Measurements from ENCODE around the gene CUL3.
"Not testable (repeated sequence)": the region's sequence is repeated elsewhere in the genome, so short reads cannot be mapped to it uniquely, and the experiment has no call there.

The CUL3 gene

DNA sequence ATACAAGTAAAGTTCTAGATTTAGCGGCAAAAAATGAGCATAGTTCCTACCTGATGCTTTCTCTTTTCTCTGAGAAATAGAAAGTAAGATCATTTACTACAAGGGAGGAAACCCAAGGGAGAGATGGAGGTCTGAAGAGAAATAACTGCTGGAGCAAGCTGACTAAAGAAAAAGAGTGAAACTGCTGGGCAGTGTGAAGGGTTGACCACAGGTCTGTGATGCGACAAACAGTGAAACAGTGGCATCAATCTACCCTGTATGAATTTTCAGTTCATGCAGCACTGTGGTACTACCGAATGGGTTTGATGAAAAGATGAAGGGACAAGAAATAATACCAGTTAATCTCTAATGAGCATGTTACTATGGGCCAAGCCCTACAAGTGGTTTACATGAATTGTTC lies 52.2 kb downstream of the CUL3 start:
- DNase-seq, result no peak

DNA sequence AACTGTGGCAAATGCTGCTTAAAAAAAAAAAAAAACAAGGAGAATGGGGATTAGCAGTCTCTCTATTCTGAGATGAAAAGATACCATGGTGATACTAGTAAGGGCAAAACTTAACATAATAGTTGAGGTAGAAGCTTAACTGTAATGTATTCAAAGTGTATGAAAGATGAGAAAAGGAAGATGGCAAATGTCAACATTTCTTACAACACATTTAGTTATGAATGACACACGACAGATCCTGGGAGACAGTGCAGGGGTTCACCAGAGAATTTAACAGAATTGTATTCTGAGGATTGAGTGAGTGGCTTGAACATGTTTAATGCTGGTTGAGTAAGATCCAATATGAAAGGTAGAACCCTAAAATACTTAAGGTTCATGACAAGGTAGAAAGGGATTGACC lies 52.7 kb downstream of the CUL3 start:
- no peak for DNase-seq

DNA sequence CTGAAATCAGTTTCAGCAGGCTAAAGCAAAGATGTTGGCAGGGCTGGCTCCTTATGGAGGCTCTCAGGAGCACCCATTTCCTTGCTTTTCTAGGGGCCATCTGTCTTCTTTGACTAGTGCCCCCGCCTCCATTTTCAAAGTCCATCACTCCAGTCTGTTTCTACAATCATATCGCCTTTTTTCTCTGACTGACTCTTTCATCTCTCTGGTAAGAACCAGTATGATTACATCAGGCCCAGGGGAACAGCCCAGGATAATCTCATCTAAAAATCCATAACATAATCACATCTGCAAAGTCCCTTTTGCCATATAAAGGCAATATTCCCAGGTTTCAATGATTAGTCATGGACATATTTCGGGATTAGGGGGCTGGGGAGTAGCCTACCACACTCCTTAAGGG lies 57.0 kb downstream of the CUL3 start:
- DNase-seq, result no peak

DNA sequence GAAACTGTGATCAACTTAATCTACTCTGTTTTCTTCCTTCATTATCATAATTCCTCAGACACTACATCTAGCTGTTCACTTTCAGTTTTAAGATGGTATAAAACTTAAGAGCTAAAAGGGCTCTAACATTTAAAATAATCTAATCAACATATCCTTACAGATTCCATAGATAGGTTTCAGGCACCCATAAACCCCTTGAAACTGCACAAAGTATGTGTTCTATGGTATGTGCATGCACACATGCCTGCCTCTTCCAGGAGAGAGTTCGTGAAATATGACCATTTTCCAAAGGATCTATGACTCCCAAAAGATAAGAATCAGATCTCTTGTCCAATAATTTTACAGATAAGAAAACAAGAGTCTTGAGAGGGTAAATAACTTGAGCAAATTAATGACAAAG lies 59.4 kb downstream of the CUL3 start:
- no peak for DNase-seq

DNA sequence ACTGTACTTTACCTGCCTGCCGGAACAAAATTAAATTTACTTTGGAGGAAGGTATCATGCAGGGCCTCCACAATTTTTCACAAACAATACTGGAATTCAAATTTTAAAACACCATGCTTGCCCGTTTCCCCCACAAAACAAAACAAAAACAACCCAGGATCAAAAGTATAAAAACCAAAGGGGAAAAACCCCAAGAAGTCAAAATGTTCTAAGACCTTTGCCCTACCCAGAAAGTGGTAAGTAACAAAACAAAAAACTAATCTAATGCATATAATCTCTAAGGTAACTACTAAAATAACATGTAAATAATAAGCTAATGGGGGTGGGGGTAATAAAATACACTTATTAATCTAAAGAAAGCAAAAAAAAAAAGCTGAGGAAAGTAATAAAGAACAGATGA lies 60.5 kb downstream of the CUL3 start:
- DNase-seq, result no peak

DNA sequence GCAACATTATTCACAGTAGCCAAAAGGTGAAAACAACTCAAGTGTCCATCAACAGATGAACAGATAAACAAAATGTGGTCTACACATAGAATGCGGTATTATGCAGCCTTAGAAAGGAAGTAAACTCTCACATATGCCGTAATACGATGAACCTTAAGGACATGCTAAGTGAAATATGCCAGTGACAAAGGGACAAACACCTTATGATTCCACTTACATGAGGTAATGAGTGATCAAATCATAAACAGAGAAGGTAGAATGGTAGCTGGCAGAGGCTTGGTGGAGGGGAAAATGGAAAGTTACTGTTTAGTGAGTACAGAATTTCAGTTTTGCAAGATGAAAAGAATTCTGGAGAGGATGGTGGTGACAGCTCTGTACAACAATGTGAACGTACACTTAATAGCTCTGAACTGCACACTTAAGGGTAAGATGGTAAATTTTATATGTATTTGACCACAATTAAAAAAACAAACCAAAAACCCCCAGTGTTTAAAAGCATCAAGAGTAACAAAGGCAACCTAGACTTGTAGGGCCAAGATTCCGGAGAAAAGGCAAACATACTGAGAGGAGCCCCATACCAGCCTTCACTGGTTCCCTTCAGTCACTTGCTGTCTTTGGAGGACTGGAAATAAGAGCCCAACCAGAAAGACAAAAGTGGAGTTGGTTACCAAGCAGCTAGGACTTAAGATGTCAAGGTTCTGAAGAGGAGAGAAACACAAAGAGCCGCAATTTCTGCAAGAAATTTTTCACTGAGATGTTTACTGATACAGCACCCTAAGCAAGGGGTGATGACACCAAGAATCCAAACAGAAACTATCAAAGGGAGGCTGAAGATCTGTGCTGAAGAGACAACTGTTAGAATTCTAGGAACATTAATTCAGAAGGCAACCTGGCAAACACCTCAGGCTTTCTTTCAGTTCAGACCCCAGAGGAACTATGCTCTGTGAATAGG lies 61.3 kb downstream of the CUL3 start:
- DNase-seq, result no peak

DNA sequence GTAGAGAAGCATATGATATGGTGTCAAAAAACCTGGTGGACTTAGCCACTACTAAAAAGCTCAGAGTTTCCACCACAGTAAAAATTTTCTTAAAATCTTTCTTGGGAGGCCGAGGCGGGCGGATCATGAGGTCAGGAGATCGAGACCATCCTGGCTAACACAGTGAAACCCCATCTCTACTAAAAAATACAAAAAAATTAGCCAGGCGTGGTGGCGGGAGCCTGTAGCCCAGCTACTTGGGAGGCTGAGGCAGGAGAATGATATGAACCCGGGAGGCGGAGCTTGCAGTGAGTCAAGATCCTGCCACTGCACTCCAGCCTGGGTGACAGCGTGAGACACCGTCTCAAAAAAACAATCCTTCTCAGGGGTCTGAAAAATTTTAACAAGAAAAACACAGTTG lies 62.7 kb downstream of the CUL3 start:
- not testable (repeated sequence) for DNase-seq

DNA sequence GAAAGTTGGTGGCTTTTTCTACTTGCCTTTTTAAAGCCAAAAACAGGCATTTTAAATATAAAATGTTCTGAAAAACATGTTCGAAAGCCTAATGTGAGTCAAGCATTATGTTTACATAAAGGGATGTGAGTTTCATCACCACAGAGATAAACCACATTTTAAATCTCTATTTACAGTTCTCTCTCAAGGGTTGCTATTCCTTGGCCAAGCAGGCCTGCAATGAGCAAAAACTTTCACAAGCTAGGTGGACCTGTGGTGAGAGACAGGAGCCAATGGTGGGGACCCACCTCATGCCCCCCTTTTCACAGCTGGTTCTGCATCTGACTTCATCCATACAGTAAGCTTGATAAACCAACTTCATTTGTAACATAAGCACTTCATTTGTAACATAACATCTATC lies 65.1 kb downstream of the CUL3 start:
- no peak for DNase-seq

DNA sequence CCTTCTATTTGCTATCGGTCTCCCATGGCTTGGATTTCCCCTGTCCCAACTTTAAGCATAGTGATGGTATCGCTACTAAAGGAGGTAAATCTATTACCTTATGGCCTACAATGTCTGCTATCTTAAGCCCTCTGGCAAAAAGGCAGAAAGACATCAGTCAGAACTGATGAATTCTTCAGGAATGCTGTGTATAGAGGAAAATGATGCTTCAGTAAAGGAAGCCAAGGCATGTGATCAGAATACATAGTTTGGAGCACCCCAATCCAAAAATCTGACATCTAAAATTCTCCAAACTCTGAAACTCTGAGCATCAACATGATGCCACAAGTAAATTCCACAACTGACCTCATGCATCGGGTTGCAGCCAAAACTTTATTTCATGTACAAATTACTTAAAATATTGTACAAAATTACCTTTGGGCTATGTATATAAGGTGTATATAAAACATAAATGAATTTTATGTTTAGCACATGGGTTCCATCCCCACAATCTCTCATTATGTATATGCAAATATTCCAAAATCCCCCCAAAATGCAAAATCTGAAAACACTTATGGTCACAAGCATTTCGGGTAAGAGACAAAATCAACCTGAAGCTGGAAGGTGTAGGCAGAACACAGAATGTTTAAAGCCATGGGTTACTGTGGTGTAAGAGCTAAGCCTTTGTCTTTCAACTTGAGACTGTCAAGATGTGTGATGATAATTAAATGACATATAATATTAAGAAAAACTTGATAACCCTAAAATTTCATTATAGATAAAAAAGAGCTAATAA lies 66.2 kb downstream of the CUL3 start:
- DNase-seq, result no peak

DNA sequence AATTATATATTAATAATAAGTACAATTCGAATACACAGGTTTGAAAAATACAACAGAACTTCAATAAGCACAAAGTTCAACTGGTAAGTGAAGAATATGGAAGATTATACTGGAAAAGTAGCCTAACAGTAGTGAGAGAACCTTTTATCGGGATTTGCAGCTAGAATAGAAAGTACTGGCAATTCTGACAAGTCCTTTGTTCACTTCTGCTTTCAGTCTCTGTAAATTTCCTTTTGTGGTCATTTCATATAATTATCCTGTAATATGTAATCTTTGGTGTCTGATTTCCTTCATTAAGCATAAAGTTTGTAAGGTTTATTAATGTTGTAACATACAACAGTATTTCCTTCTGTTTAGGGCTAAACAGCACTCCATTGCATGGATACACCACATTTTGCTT lies 67.2 kb downstream of the CUL3 start:
- DNase-seq, result no peak

DNA sequence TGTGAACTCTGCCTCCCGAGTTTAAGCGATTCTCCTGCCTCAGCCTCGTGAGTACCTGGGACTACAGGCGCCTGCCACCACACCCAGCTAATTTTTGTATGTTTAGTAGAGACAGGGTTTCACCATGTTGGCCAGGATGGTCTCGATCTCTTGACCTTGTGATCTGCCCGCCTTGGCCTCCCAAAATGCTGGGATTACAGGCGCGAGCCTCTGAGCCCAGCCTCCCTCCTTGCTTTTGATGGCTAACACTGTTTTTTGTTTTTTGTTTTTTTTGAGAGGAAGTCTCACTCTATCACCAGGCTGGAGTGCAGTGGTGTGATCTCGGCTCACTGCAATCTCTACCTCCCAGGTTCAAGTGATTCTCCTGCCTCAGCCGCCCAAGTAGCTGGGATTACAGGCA lies 68.8 kb downstream of the CUL3 start:
- not testable (repeated sequence) for DNase-seq

DNA sequence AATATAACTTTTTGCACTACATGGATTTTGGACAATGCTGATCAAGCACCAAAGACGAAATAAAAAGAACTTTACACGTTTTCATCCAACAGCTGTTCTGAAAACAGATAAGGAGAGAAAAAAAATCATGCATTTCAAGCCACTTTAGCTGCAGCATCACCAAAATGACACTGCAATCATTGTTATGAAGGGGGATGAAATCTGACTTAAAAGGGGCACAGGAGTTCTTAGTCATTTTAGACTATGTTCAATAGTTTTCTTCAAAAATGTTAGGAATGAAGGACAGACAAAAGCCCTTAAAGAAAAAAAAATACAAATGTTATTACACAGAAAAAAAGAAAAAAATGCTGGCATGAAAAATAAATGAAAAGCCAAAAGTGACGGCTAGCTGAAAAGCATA lies 71.2 kb downstream of the CUL3 start:
- no peak for DNase-seq

DNA sequence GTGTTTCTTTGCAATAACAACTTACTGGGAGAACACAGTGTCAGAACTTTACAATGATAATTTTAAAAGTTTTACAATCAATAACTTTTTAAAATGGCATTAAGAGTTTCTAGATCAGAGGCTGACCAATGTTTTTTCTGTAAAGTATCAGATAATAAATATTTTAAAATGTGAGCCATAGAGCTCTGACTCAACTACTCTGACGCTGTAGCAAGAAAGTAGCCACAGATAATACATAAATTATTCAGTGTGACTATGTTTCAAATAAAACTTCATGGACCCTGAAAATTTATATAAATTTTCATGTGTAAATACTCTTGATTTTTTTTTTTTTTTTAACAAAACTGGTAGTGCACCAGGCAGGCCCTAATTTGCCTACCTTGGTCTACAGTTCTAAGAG lies 77.4 kb downstream of the CUL3 start:
- DNase-seq, result no peak

DNA sequence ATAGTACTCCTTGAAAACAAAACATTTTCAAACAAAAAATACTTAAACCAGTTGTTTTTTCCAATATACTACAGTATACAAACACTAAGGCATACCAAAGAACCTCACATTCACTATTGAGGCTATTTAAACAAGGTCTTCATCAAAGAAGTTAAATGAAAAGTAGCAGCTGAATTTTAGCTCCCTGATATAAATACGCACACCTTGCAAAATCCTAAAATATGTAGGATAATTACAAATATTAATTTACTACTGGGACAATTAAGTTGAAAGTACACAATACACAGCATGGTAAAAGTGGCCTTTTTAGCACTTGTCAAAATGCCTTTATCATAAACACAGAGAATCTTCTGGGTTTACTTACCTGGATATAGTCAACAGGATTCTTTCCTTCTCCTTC lies 78.7 kb downstream of the CUL3 start:
- no peak for DNase-seq

DNA sequence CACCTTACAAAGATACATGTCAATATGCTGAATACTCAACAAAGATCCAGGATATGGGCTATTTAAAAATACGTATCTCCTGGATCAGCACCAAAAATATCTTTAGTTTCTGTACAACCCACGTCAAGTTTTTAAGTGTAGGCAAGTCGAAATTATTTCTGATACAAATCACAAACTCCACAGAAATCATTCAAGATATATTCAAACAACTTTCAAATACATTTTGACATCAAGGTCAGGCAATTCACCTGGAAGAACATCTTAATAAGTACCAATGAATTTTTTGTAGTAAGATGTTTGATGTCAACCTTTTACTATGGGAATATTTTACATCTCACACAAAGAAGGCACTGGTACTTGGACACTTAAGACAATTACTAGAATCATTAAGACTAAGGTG lies 86.2 kb downstream of the CUL3 start:
- DNase-seq, result no peak

DNA sequence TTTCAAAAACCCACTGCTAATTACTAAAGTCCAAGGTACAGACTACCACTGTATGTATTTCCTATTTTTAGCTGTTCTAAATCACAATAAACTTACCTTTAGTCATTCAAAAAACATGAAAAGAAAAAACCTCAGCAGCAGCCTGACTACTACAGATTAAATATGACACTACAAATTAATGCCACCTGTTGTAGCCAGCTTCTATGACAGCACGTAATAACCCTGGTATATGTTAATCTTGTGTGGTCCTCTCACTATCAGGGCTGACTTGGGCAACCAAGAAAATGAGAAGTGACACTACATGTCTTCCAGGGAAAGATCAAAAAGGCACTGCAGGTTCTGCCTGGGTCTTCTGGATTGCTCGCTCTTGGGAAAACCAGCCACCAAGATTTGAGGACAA lies 92.6 kb downstream of the CUL3 start:
- no peak for DNase-seq

DNA sequence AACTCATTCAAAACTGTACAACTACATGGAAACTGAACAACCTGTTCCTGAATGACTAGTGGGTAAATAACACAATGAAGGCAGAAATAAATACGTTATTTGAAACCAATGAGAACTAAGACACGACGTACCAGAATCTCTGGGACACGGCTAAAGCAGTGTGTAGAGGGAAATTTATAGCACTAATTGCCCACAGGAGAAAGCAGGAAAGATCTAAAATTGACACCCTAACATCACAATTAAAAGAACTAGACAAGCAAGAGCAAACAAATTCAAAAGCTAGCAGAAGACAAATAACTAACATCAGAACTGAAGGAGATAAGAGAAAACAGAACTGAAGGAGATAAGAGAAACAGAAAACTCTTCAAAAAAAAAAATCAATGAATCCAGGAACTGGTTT lies 97.2 kb downstream of the CUL3 start:
- DNase-seq, result not testable (repeated sequence)

DNA sequence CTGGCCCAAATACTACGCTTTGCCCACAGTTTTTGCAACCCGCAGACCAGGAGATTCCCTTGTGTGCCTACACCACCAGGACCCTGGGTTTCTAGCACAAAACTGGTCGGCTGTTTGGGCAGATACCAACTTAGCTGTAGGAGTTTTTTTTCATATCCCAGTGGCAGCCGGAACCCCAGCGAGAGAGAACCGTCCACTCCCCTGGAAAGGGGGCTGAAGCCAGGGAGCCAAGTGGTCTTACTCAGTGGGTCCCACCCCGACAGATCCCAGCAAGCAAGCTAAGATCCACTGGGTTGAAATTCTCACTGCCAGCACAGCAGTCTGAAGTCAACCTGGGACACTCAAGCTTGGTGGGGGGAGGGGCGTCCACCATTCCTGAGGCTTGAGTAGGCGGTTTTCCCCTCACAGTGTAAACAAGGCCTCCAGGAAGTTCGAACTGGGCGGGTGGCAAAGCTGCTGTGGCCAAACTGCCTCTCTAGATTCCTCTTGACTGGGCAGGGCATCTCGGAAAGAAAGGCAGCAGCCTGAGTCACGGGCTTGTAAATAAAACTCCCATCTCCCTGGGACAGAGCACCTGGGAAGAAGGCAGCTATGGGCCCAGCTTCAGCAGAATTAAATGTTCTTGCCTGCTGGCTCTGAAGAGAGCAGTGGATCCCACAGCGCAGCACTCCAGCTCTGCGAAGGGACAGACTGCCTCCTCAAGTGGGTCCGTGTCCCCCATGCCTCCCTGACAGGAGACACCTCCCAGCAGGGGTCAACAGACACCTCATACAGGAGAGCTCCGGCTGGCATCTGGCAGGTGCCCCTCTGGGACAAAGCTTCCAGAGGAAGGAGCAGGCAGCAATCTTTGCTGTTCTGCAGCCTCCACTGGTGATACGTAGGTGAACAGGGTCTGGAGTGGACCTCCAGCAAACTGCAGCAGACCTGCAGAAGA lies 99.8 kb downstream of the CUL3 start:
- not testable (repeated sequence) for DNase-seq

DNA sequence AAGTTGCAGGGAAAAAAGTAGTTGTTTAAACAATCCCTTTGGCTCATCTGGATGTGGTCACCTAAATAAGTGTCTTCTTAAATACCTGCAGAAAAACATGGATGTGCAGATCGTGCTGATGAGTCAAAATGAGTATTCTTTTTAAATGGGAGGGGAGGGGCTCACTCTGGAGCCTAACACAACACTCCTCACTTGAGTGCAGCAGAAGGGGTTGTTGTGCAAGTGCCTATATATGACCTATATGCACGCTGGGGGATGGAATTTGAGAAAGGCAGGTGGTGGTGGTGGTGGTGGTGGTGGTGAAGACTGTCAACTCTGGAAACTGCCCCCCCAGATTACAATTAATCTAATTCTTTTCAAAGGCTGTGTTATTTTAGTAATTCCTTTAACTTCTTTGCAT lies 105.3 kb downstream of the CUL3 start:
- DNase-seq, result no peak

DNA sequence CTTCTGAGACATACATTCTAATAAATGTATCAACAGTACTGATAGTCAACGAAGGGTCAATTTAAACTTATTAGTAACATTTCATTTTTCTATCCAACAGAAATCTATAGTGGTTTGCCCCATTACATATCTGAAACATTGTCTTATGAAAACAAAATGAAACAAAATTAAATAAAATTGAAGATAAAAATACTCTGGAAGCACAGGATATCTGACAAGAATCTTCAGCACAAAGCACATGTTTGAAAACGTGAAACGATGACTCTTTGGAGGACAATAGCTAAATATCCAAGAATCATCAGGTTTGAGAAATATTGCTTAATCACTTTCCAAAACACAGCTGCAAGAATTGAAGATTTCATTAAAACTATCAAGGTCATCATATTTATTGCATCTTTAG lies 112.3 kb downstream of the CUL3 start:
- no peak for DNase-seq

DNA sequence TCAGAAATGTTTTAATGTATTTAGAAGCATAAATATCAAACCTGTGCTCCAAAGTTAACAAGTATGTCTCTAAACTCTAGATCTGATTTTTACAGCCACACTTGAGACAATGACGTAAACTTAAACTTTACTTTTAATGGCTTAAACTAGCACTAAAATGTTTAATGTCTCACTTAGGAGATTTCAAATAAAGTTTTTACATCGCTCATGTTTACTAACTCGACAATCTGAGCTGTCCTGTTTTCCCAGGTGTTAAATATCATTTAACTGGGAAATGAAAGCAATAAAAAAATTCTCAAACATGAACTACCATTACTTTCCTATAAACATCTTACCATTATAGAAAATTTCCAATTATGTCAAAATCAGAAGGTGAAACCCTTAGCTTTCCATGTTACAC lies 113.0 kb downstream of the CUL3 start:
- no peak for DNase-seq

DNA sequence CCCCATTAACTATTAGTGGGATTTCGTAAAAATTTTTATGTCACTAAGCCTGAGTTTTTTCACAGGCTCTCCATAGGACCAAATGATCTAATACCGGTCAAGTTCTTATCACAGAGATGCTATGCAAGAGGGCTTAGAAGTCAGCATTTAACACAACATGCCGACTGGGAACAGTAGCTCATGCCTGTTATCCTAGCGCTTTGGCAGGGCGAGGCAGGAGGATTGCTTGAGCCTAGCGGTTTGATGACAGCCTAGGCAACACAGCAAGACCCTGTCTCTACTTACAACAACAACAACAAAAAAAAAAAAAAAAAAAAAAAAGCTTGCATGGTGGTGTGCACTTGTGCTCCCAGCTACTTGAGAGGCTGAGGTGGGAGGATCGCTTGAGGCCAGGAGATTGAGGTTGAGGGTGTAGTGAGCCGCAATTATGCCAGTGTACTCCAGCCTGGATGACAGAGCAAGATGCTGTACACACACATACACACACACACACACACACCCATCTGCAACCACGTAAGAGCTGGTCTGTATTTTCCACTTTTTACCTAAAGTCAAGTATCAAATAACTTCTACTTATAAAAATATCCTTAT lies 115.7 kb downstream of the CUL3 start:
- no peak for DNase-seq

Measured in CD4-positive, alpha-beta T cell treated with Interferon gamma for 1 hour (primary cell).